ENCODE data around the gene HDAC4.

Gene HDAC4

GRCh38 chr2:239294571-239295054, 106.2 kb downstream of the HDAC4 start:
- Histone ChIP-seq H3K4me3 (no peak overlapping the region), H3K27ac (peak overlapping the region in 1 of 2 donors; percentile 42)
- DNase-seq (ENCODE audit: low spot score): no peak
- no peak for TF ChIP-seq CTCF (IDR thresholded peaks at IDR 0.05)

GRCh38 chr2:239293775-239294430, 106.9 kb downstream of the HDAC4 start:
- no peak overlapping the region for H3K27ac ChIP-seq
- TF ChIP-seq CTCF (IDR thresholded peaks at IDR 0.05): no peak
- H3K4me3 ChIP-seq: no peak overlapping the region
- no peak for DNase-seq (ENCODE audit: low spot score)

GRCh38 chr2:239292959-239293774, 107.7 kb downstream of the HDAC4 start:
- DNase-seq (ENCODE audit: low spot score): no peak
- H3K4me3 ChIP-seq: no peak overlapping the region
- no peak for TF ChIP-seq CTCF (IDR thresholded peaks at IDR 0.05)
- H3K27ac ChIP-seq: peak overlapping the region in 1 of 2 donors; percentile 15

- no peak overlapping the region for H3K4me3 ChIP-seq
- DNase-seq (ENCODE audit: low spot score): no peak
- no peak for TF ChIP-seq CTCF (IDR thresholded peaks at IDR 0.05)
- H3K27ac ChIP-seq: no peak overlapping the region
Measured at GRCh38 chr2:239292531-239292930, 108.3 kb downstream of the HDAC4 start.

- H3K4me3 ChIP-seq: no peak overlapping the region
- TF ChIP-seq CTCF (IDR thresholded peaks at IDR 0.05): no peak
- peak overlapping the region; percentile 75 to 79 for H3K27ac ChIP-seq
- DNase-seq (ENCODE audit: low spot score): no peak
Measured at GRCh38 chr2:239291475-239292350, 109.1 kb downstream of the HDAC4 start.

- H3K27ac ChIP-seq: peak overlapping the region; percentile 75 to 79
- no peak for DNase-seq (ENCODE audit: low spot score)
- H3K4me3 ChIP-seq: no peak overlapping the region
- TF ChIP-seq CTCF (IDR thresholded peaks at IDR 0.05): no peak
Measured at GRCh38 chr2:239290618-239291474, 110.0 kb downstream of the HDAC4 start.

Data from coronary artery (tissue), 2 donors.